ACC112 (cell line): Measurements from ENCODE around the gene UBQLN1.

ENCODE experiments used
- H2AFZ ChIP-seq: fragments of 200-600 bp; sonication (generic); one replicate; pipeline ENCODE4 v1.6.0; 2017; ENCODE audit warnings: antibody characterized with exemption, low read length; ENCODE audit not compliant: unreplicated experiment
- H3K27ac ChIP-seq: fragments of 200-600 bp; sonication (generic); 2 replicates; pipeline ENCODE4 v1.5.1; 2014; ENCODE audit warnings: low read depth, mild to moderate bottlenecking, antibody characterized with exemption, low read length, moderate library complexity
- H3K27me3 ChIP-seq: fragments of 200-600 bp; sonication (generic); 2 replicates; pipeline ENCODE4 v1.6.1; 2014; ENCODE audit warnings: mild to moderate bottlenecking, antibody characterized with exemption, low read length, moderate library complexity, mixed read lengths; ENCODE audit not compliant: insufficient read depth
- H3K36me3 ChIP-seq: fragments of 200-600 bp; sonication (generic); 2 replicates; pipeline ENCODE4 v1.6.1; 2016; ENCODE audit warnings: mild to moderate bottlenecking, antibody characterized with exemption, low read length, moderate library complexity, mixed read lengths; ENCODE audit not compliant: insufficient read depth
- H3K4me1 ChIP-seq: fragments of 200-600 bp; sonication (generic); one replicate; pipeline ENCODE4 v1.6.1; 2016; ENCODE audit warnings: low read length, mixed read lengths; ENCODE audit not compliant: insufficient read depth, unreplicated experiment, control insufficient read depth
- H3K4me3 ChIP-seq: fragments of 200-600 bp; sonication (generic); 2 replicates; pipeline ENCODE4 v1.5.1; 2014; ENCODE audit warnings: mild to moderate bottlenecking, low read depth, low read length
- H3K79me2 ChIP-seq: fragments of 200-600 bp; sonication (generic); one replicate; pipeline ENCODE4 v1.6.0; 2016; ENCODE audit warnings: low read length; ENCODE audit not compliant: control insufficient read depth, unreplicated experiment, insufficient read depth

The UBQLN1 gene

DNA sequence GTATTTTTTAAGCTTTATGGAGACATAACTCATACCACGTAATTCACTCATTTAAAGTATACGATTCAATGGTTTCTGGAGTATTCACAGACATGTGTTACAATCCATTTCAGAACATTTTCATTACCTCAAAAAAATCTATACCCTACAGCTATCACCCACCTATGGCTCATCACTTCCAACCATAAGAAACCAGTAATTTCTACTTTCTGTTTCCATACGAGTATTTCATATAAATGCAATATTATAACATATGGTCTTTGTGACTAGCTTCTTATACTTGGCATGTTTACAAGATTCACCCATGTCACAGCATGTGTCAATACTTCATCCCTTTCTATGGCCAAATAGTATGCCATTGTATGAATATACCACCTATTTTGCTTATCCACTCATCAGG lies 18.8 kb downstream of the UBQLN1 start:
- Histone ChIP-seq H3K4me1 (peaks cover 9% of the 10 kb centered on the region), H2AFZ (no peak overlapping the region), H3K79me2 (peaks cover 89% of the 10 kb centered on the region), H3K36me3 (no peaks in the 10 kb centered on the region), H3K4me3 (no peak overlapping the region), H3K27me3 (no peaks in the 10 kb centered on the region), H3K27ac (no peak overlapping the region)

DNA sequence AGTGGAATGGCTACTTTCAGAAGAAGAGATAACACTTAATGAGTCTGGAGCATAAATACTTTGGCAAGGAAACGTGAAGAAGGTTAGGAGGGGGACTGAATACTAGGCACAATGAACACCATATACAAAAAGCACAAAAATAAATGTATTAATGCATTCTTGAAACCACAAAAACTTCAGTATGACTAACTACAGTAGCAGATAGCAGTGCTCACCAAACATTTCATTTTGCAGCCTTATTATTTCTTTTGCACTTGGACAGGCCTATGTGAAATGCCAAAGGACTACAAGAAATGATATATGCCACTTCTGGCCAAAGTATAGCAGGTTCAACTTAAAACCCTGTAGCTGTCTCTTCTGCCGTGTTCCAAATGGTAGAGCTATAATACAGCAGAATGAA lies 26.3 kb downstream of the UBQLN1 start:
- peaks cover 16% of the 10 kb centered on the region for H3K36me3 ChIP-seq
- no peaks in the 10 kb centered on the region for H3K27me3 ChIP-seq
- peaks cover 72% of the 10 kb centered on the region for H3K79me2 ChIP-seq
- H2AFZ ChIP-seq: no peak overlapping the region
- H3K27ac ChIP-seq: no peak overlapping the region
- H3K4me1 ChIP-seq: peaks cover 3% of the 10 kb centered on the region
- no peak overlapping the region for H3K4me3 ChIP-seq

DNA sequence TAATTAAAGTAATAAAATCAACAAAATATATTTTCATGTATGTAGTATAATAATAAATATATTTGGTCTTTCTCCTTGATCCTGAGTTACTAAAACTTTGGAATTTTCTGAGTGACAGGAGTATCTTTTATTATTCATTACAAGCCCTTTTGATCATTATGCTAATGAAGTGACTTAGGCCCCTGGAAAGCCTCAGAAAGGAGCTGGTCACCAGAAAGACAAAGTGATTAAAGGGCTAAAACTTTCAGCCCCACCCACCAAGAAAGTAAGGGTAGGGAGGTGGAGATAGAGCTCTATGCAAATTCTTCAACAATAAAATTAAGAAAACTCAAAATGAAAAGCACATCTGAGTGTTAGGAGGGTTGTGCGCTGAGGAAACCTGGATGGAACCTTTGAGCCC lies 27.5 kb downstream of the UBQLN1 start:
- Histone ChIP-seq H2AFZ (no peak overlapping the region), H3K27me3 (no peaks in the 10 kb centered on the region), H3K36me3 (peaks cover 21% of the 10 kb centered on the region), H3K4me1 (peaks cover 12% of the 10 kb centered on the region), H3K27ac (no peak overlapping the region), H3K79me2 (peaks cover 65% of the 10 kb centered on the region), H3K4me3 (no peak overlapping the region)

DNA sequence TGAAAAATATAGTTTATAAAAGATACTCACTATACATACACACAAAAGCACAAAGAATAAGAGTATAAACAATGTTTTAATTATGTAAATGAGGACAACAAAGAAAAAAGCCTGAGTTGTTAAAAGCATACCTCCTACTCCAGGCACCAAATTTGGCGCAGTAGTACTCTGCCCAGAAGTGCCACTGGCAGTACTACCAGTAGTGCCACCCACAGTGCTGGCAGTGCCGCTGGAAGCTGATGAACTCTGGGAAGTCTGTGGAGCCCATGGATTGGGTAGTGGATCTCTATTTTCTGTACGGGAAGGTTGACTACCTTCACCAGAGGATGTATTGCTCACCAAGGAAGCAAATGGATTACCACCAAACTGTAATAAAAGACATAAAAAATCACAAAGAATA lies 30.2 kb downstream of the UBQLN1 start:
- Histone ChIP-seq H3K27ac (no peak overlapping the region), H3K4me1 (peaks cover 12% of the 10 kb centered on the region), H3K79me2 (peaks cover 55% of the 10 kb centered on the region), H3K4me3 (no peak overlapping the region), H3K36me3 (peaks cover 29% of the 10 kb centered on the region), H3K27me3 (no peaks in the 10 kb centered on the region), H2AFZ (no peak overlapping the region)

DNA sequence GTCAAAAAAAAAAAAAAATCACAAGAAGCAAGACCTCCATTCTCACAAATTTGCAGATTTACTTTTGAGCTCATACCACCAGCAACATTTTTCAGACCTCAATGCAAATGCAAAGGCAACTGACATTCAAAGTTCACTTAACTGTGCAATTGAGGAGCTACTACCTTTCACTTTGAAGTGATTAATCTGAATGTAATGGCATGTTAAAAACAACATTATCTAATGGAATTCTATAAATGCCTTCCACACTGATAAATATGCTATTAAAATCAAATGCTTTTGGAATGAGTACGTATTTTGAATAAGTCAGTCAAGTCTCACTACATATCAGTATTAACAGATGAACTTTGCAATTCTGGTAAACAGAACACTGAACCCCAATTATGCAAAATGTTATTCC lies 32.3 kb downstream of the UBQLN1 start:
- Histone ChIP-seq H3K36me3 (peaks cover 28% of the 10 kb centered on the region), H3K4me3 (no peak overlapping the region), H3K27me3 (no peaks in the 10 kb centered on the region), H3K79me2 (peaks cover 45% of the 10 kb centered on the region), H3K27ac (no peak overlapping the region), H2AFZ (no peak overlapping the region), H3K4me1 (peaks cover 12% of the 10 kb centered on the region)

DNA sequence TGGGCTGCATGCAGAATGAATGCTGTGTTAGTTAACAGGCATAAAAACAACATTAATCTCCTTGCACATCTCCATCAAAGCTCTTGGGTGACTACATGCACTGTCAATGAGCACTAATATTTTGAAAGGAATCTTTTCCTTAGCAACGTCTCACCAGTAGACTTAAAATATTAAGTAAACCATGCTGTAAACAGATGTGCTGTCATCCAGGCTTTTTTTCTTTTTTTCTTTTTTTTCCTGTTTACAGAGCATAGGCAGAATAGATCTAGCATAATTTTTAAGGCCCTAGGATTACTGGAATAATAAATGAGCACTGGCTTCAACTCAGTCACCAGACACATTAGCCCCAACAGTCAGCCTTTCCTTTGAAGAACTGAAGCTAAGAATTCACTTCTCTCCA lies 36.3 kb downstream of the UBQLN1 start:
- Histone ChIP-seq H2AFZ (no peak overlapping the region), H3K36me3 (peaks cover 23% of the 10 kb centered on the region), H3K79me2 (peaks cover 41% of the 10 kb centered on the region), H3K27me3 (no peaks in the 10 kb centered on the region), H3K4me1 (peaks cover 9% of the 10 kb centered on the region), H3K4me3 (no peak overlapping the region), H3K27ac (no peak overlapping the region)

DNA sequence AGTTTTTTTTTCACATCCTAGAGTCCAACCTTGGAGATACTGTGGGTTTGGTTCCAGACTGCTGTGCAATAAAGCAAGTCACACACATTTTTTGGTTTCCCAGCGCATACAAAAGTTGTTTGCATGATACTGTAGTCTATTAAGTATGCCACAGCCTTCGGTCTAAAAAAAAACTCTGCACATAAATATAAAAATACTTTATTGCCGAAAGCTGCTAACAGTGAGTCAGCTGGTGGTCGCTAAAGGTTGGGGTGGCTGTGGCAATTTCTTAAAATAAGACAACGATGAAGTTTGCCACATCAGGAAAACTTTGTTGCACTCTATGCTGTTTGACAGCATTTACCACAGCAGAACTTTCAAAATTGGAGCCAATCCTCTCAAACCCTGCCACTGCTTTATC lies 37.4 kb downstream of the UBQLN1 start:
- no peaks in the 10 kb centered on the region for H3K4me1 ChIP-seq
- peaks cover 40% of the 10 kb centered on the region for H3K79me2 ChIP-seq
- H2AFZ ChIP-seq: no peak overlapping the region
- H3K27ac ChIP-seq: no peak overlapping the region
- peaks cover 21% of the 10 kb centered on the region for H3K36me3 ChIP-seq
- H3K4me3 ChIP-seq: no peak overlapping the region
- no peaks in the 10 kb centered on the region for H3K27me3 ChIP-seq

DNA sequence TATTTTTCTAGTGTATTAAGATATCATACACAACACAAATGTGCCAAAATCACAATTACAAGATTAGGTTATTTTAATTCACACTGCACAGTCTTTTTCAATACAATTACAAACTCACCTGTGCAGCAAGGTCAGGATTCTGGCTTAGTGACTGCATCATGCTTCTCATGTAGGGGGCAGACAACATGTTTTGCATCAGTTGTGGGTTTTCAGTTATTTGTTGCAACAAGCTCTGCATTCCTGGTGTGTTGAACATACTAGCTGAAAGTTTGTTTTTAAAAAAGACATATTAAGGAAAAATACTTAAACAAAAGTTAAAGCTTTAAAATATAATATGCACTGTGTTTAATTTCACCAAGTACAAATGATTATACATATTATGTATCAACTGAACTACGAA lies 38.7 kb downstream of the UBQLN1 start:
- H3K36me3 ChIP-seq: peaks cover 18% of the 10 kb centered on the region
- peaks cover 30% of the 10 kb centered on the region for H3K79me2 ChIP-seq
- no peak overlapping the region for H3K27ac ChIP-seq
- H2AFZ ChIP-seq: no peak overlapping the region
- H3K27me3 ChIP-seq: no peaks in the 10 kb centered on the region
- no peaks in the 10 kb centered on the region for H3K4me1 ChIP-seq
- H3K4me3 ChIP-seq: no peak overlapping the region

DNA sequence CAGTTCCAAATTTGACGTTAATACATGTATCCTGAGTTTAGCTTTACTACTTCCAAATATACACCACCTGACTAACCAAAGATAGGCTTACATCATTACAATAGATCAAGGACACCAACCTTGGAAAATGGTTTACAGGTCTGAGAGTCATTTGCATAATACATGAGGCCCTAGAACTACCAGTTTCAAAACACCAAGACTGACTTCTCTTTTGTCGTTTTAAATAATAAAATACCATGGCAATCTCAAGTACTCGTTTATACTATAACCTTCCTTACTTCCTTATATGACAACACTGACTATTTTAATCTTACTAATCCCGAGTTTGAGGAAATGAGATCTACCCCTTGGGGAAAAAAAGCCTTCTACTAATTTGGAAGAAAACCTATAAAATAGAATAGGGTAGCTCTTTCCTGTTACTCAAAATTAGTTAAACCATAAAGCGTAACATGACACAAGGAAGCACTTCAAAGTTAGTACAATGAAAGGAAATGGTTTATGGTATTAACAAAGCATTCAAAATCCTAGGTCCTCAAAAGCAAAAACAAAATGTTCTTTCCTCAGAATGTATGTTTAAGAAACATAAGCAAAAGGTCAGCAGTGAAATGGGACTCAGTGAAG lies 42.1 kb downstream of the UBQLN1 start:
- Histone ChIP-seq H2AFZ (no peak overlapping the region), H3K4me1 (no peaks in the 10 kb centered on the region), H3K79me2 (peaks cover 20% of the 10 kb centered on the region), H3K4me3 (no peak overlapping the region), H3K27me3 (no peaks in the 10 kb centered on the region), H3K36me3 (peaks cover 36% of the 10 kb centered on the region), H3K27ac (no peak overlapping the region)

DNA sequence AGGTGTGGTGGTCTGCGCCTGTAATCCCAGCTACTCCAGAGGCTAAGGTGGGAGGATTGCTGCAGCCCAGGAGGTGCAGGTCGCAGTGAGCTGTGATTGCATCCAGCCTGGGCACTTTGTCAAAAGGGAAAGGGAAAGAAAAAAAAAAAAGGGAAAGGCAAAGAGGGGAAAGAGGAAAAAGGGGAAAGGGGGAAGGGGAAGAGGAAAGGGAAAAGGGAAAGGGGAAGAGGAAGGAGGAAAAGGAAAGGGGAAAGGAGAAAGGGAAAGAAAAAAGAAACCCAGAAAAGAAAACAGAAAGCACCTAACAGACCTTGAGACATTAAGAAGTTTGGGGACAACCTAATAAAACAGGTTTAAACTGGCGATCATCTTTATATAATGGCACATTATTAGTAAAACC lies 44.8 kb downstream of the UBQLN1 start:
- no peak overlapping the region for H2AFZ ChIP-seq
- H3K27ac ChIP-seq: no peak overlapping the region
- H3K4me1 ChIP-seq: no peaks in the 10 kb centered on the region
- peaks cover 11% of the 10 kb centered on the region for H3K79me2 ChIP-seq
- H3K4me3 ChIP-seq: no peak overlapping the region
- no peaks in the 10 kb centered on the region for H3K27me3 ChIP-seq
- peaks cover 45% of the 10 kb centered on the region for H3K36me3 ChIP-seq

DNA sequence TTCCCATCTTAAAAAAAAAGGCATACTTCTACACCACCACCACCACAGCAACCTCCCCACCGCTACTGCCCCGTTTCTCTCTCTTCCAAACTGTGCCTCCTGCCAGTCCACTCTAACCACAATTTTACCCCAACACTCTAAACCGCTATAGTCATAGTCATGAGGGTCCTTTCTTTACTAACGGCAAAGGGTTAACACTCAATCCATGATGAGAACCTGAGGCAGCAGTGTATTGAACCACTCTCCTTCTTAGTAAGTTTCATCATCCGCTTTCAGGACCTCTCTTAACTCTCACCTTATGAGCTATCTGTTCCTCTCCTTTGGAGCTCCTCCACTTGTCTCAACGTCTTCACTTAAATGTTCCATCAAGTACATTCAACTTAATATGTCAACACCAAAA lies 50.8 kb downstream of the UBQLN1 start:
- Histone ChIP-seq H2AFZ (no peak overlapping the region), H3K27me3 (no peaks in the 10 kb centered on the region), H3K79me2 (no peaks in the 10 kb centered on the region), H3K36me3 (peaks cover 39% of the 10 kb centered on the region), H3K27ac (no peak overlapping the region), H3K4me3 (no peak overlapping the region), H3K4me1 (no peaks in the 10 kb centered on the region)
